HepG2 (cell line): ENCODE measurements around the gene TBC1D1. TPM values are rescaled to one million over a fixed set of nuclear protein-coding genes. Genes with fewer than 3 reads are reported as not detected.

Experiments used
- DRAP1 ChIP-seq: IDR thresholded peaks from 2 replicates; pipeline ENCODE4 v1.6.1; 2016; ENCODE audit warnings: missing genetic modification reagents, missing compliant biosample characterization
- FOXP1 ChIP-seq, 2 experiments: fragments of 450-650 bp in 1 of 2; IDR thresholded peaks; 2 replicates each; pipeline ENCODE4 v1.6.1; 2017 to 2018; ENCODE audit warnings: antibody characterized with exemption in 1 of 2
- FUBP1 ChIP-seq: sonication (generic); formaldehyde crosslinking; IDR thresholded peaks from 2 replicates; pipeline ENCODE4 v1.5.1; 2020; ENCODE audit warnings: missing genetic modification reagents, mild to moderate bottlenecking, borderline replicate concordance
- HDAC2 ChIP-seq: sonication (generic); formaldehyde crosslinking; IDR thresholded peaks from 2 replicates; pipeline ENCODE4 v1.4.0; 2020; ENCODE audit warnings: missing genetic modification reagents
- HMGXB3 ChIP-seq: sonication (generic); formaldehyde crosslinking; IDR thresholded peaks from 2 replicates; pipeline ENCODE4 v1.4.0; 2020; ENCODE audit warnings: missing genetic modification reagents, borderline replicate concordance
- RBAK ChIP-seq: sonication (generic); formaldehyde crosslinking; IDR thresholded peaks from 2 replicates; pipeline ENCODE4 v1.5.1; 2020; ENCODE audit warnings: mild to moderate bottlenecking, missing genetic modification reagents
- SAP130 ChIP-seq: IDR thresholded peaks from 2 replicates; pipeline ENCODE4 v1.6.1; 2016; ENCODE audit warnings: low read depth
- SOX13 ChIP-seq, 3 experiments: fragments of 450-650 bp in 1 of 3; sonication (generic) in 1 of 3; formaldehyde crosslinking in 1 of 3; IDR thresholded peaks in 2 of 3; conservative IDR thresholded peaks in 1 of 3; 2 replicates each; pipeline versions ENCODE4 v1.5.0 to v1.6.1; 2016 to 2020; ENCODE audit warnings: antibody characterized with exemption in 1 of 3, mild to moderate bottlenecking in 1 of 3, missing compliant biosample characterization in 1 of 3, missing genetic modification reagents in 1 of 3, moderate library complexity in 1 of 3
- SP5 ChIP-seq: IDR thresholded peaks from 2 replicates; pipeline ENCODE4 v1.6.1; 2016; ENCODE audit warnings: low read depth, borderline replicate concordance
- STAG1 ChIP-seq: sonication (generic); formaldehyde crosslinking; IDR thresholded peaks from 2 replicates; pipeline ENCODE4 v1.4.0; 2020; ENCODE audit warnings: missing genetic modification reagents
- TEAD2 ChIP-seq: sonication (generic); formaldehyde crosslinking; IDR thresholded peaks from 2 replicates; pipeline ENCODE4 v1.9.0; 2021; ENCODE audit warnings: missing genetic modification reagents
- ZBTB25 ChIP-seq: IDR thresholded peaks from 2 replicates; pipeline ENCODE4 v1.6.1; 2018; ENCODE audit warnings: missing genetic modification reagents
- ZNF280D ChIP-seq: sonication (generic); formaldehyde crosslinking; IDR thresholded peaks from 2 replicates; pipeline ENCODE4 v1.5.1; 2020; ENCODE audit warnings: mild to moderate bottlenecking, missing genetic modification reagents
- ZNF543 ChIP-seq: sonication (generic); formaldehyde crosslinking; IDR thresholded peaks from 2 replicates; pipeline ENCODE4 v1.4.0; 2020; ENCODE audit warnings: mild to moderate bottlenecking, missing genetic modification reagents
- ZNF567 ChIP-seq: sonication (generic); formaldehyde crosslinking; IDR thresholded peaks from 2 replicates; pipeline ENCODE4 v1.8.1; 2023; ENCODE audit warnings: mild to moderate bottlenecking, missing genetic modification reagents, borderline replicate concordance
- polyA plus RNA-seq, 8 experiments: library from polyadenylated mRNA; depleted of rRNA in 3 of 8; stranded (reverse) in 7 of 8; unstranded in 1 of 8; fragments of >200 nt; fragmentation: Illumina TruSeq in 4 of 8; extraction: Trizol in 4 of 8; gene quantifications; 2 replicates each; pipeline versions ENCODE4 v1.2.1 to v1.2.3, GENCODE V29; 2011 to 2016; ENCODE audit warnings: low read depth in 4 of 8, missing spikeins in 1 of 8, mixed read lengths in 1 of 8; ENCODE audit not compliant: insufficient read depth in 1 of 8
- total RNA-seq, 5 experiments: library from RNA; depleted of rRNA; stranded (reverse); fragments of >200 nt; fragmentation: Illumina TruSeq; extraction: Trizol; gene quantifications; 2 replicates each; pipeline ENCODE4 v1.2.3, GENCODE V29; 2016; ENCODE audit warnings: low read depth in 1 of 5

Gene TBC1D1
- total and polyA plus RNA-seq, 2 of the 13 experiments (the other 11 are each of a cell fraction or from before 2014, with no cell fraction given) = 37.3 to 62.8 TPM

- no peak for TF ChIP-seq ZNF567 (CRISPR knock-in tag)
- TF ChIP-seq ZNF543 (CRISPR knock-in tag) = no peak
- no peak for TF ChIP-seq FOXP1 (IDR thresholded peaks at IDR 0.05)
- TF ChIP-seq FOXP1 (CRISPR knock-in tag; IDR thresholded peaks at IDR 0.05) = peak; percentile 65; the same call in 1 of the 2 replicates
- no peak for TF ChIP-seq FUBP1 (CRISPR knock-in tag)
- peak; percentile 89 for TF ChIP-seq HDAC2 (CRISPR knock-in tag)
- peak; percentile 60 for TF ChIP-seq SP5 (CRISPR knock-in tag)
- TF ChIP-seq SAP130 = peak; percentile 50; the same call in 1 of the 2 replicates
- no peak for TF ChIP-seq TEAD2
- no peak for TF ChIP-seq ZNF280D (CRISPR knock-in tag)
- TF ChIP-seq SOX13 (IDR thresholded peaks at IDR 0.05) = no peak
- TF ChIP-seq SOX13 (CRISPR knock-in tag; conservative IDR thresholded peaks at IDR 0.05 in 1 of 2, IDR thresholded peaks at IDR 0.05 in 1 of 2) = peak in 1 of 2 experiments; percentile 82; a peak in 2 of 4 replicates
- no peak for TF ChIP-seq RBAK
- no peak; the same call in 1 of the 2 replicates for TF ChIP-seq HMGXB3 (CRISPR knock-in tag)
- peak; percentile 20 for TF ChIP-seq STAG1
- no peak for TF ChIP-seq ZBTB25 (CRISPR knock-in tag)
- TF ChIP-seq DRAP1 = peak; percentile 29; the same call in 1 of the 2 replicates
These were observed 187.1 kb downstream of the TBC1D1 start (continued) for GRCh38 chr4:38077791-38078489.
